HepG2 (cell line): Measurements from ENCODE around the gene MOV10L1. TPM values are rescaled to one million over a fixed set of nuclear protein-coding genes. Genes with fewer than 3 reads are reported as not detected.

Source experiments
- BATF2 ChIP-seq: sonication (generic); formaldehyde crosslinking; IDR thresholded peaks from 2 replicates; pipeline ENCODE4 v1.8.0; 2022; ENCODE audit warnings: mild to moderate bottlenecking, missing genetic modification reagents, moderate library complexity
- CCAR2 ChIP-seq: fragments of 200-400 bp; formaldehyde crosslinking; optimal IDR thresholded peaks from 2 replicates; pipeline ENCODE3; 2018; ENCODE audit warnings: low read depth, mild to moderate bottlenecking, low read length, moderate library complexity
- CENPX ChIP-seq: sonication (generic); formaldehyde crosslinking; IDR thresholded peaks from 2 replicates; pipeline ENCODE4 v1.9.0; 2021; ENCODE audit warnings: mild to moderate bottlenecking, missing genetic modification reagents, moderate library complexity
- HCFC1 ChIP-seq: fragments of 150-350 bp; IDR thresholded peaks from 2 replicates; pipeline ENCODE4 v1.6.1; 2014; ENCODE audit warnings: low read depth, low read length
- NCOA1 ChIP-seq: sonication (generic); formaldehyde crosslinking; IDR thresholded peaks from 2 replicates; pipeline ENCODE4 v1.9.0; 2021; ENCODE audit warnings: missing genetic modification reagents
- NR2F6 ChIP-seq, 2 experiments: IDR thresholded peaks; 2 replicates each; pipeline ENCODE4 v1.6.1; 2016; ENCODE audit warnings: antibody characterized with exemption in 1 of 2, mild to moderate bottlenecking in 1 of 2
- REPIN1 ChIP-seq: sonication (generic); formaldehyde crosslinking; IDR thresholded peaks from 2 replicates; pipeline ENCODE4 v1.8.0; 2022; ENCODE audit warnings: missing genetic modification reagents, low read depth, mild to moderate bottlenecking, borderline replicate concordance
- SOX6 ChIP-seq, 2 experiments: fragments of 450-650 bp in 1 of 2; sonication (generic) in 1 of 2; formaldehyde crosslinking in 1 of 2; IDR thresholded peaks; 2 replicates each; pipeline versions ENCODE4 v1.4.0 to v1.6.1; 2017 to 2020; ENCODE audit warnings: antibody characterized with exemption in 1 of 2, mild to moderate bottlenecking in 1 of 2, missing genetic modification reagents in 1 of 2
- TCF7 ChIP-seq: sonication (generic); IDR thresholded peaks from 2 replicates; pipeline ENCODE4 v1.6.1; 2016; ENCODE audit warnings: antibody characterized with exemption, low read depth
- ZBTB20 ChIP-seq: sonication (generic); formaldehyde crosslinking; IDR thresholded peaks from 2 replicates; pipeline ENCODE4 v1.8.1; 2023; ENCODE audit warnings: missing genetic modification reagents, low read depth, mild to moderate bottlenecking, borderline replicate concordance
- ZBTB25 ChIP-seq: IDR thresholded peaks from 2 replicates; pipeline ENCODE4 v1.6.1; 2018; ENCODE audit warnings: missing genetic modification reagents
- ZBTB7A ChIP-seq: sonication (generic); formaldehyde crosslinking; IDR thresholded peaks from 2 replicates; pipeline ENCODE4 v1.8.0; 2022; ENCODE audit warnings: mild to moderate bottlenecking, missing genetic modification reagents
- ZNF138 ChIP-seq: sonication (generic); formaldehyde crosslinking; IDR thresholded peaks from 2 replicates; pipeline ENCODE4 v1.5.0; 2020; ENCODE audit warnings: mild to moderate bottlenecking, low read depth, missing genetic modification reagents
- ZNF235 ChIP-seq: sonication (generic); formaldehyde crosslinking; IDR thresholded peaks from 2 replicates; pipeline ENCODE4 v1.8.1; 2023; ENCODE audit warnings: mild to moderate bottlenecking, missing genetic modification reagents, borderline replicate concordance
- ZNF333 ChIP-seq: sonication (generic); formaldehyde crosslinking; IDR thresholded peaks from 2 replicates; pipeline ENCODE4 v1.4.0; 2020; ENCODE audit warnings: mild to moderate bottlenecking, missing genetic modification reagents, borderline replicate concordance
- ZNF337 ChIP-seq: sonication (generic); formaldehyde crosslinking; IDR thresholded peaks from 2 replicates; pipeline ENCODE4 v1.5.1; 2020; ENCODE audit warnings: missing genetic modification reagents, low read depth, mild to moderate bottlenecking, borderline replicate concordance
- ZNF547 ChIP-seq: sonication (generic); formaldehyde crosslinking; IDR thresholded peaks from 2 replicates; pipeline ENCODE4 v1.5.1; 2020; ENCODE audit warnings: mild to moderate bottlenecking, missing genetic modification reagents
- ZNF550 ChIP-seq: sonication (generic); formaldehyde crosslinking; IDR thresholded peaks from 2 replicates; pipeline ENCODE4 v1.4.0; 2020; ENCODE audit warnings: mild to moderate bottlenecking, missing genetic modification reagents, borderline replicate concordance
- ZNF607 ChIP-seq: sonication (generic); formaldehyde crosslinking; IDR thresholded peaks from 2 replicates; pipeline ENCODE4 v1.5.1; 2020; ENCODE audit warnings: missing genetic modification reagents, mild to moderate bottlenecking, borderline replicate concordance
- ZNF652 ChIP-seq: IDR thresholded peaks from 2 replicates; pipeline ENCODE4 v1.6.1; 2016; ENCODE audit warnings: low read depth, borderline replicate concordance
- ZNF678 ChIP-seq: sonication (generic); formaldehyde crosslinking; IDR thresholded peaks from 2 replicates; pipeline ENCODE4 v1.4.0; 2020; ENCODE audit warnings: mild to moderate bottlenecking, missing genetic modification reagents
- ZNF737 ChIP-seq: sonication (generic); formaldehyde crosslinking; IDR thresholded peaks from 2 replicates; pipeline ENCODE4 v1.5.0; 2020; ENCODE audit warnings: missing genetic modification reagents, mild to moderate bottlenecking, borderline replicate concordance
- ZSCAN29 ChIP-seq: sonication (generic); formaldehyde crosslinking; conservative IDR thresholded peaks from 2 replicates; pipeline ENCODE4 v1.4.0; 2020; ENCODE audit warnings: mild to moderate bottlenecking, missing genetic modification reagents
- polyA plus RNA-seq, 8 experiments: library from polyadenylated mRNA; depleted of rRNA in 3 of 8; stranded (reverse) in 7 of 8; unstranded in 1 of 8; fragments of >200 nt; fragmentation: Illumina TruSeq in 4 of 8; extraction: Trizol in 4 of 8; gene quantifications; 2 replicates each; pipeline versions ENCODE4 v1.2.1 to v1.2.3, GENCODE V29; 2011 to 2016; ENCODE audit warnings: low read depth in 4 of 8, missing spikeins in 1 of 8, mixed read lengths in 1 of 8; ENCODE audit not compliant: insufficient read depth in 1 of 8
- total RNA-seq, 5 experiments: library from RNA; depleted of rRNA; stranded (reverse); fragments of >200 nt; fragmentation: Illumina TruSeq; extraction: Trizol; gene quantifications; 2 replicates each; pipeline ENCODE4 v1.2.3, GENCODE V29; 2016; ENCODE audit warnings: low read depth in 1 of 5
- TF ChIP-seq, protein P1 (sequence below): sonication (generic); formaldehyde crosslinking; conservative IDR thresholded peaks from 2 replicates; pipeline ENCODE4 v1.8.1; 2023; ENCODE audit warnings: missing genetic modification reagents
- TF ChIP-seq, protein P2 (sequence below): IDR thresholded peaks from 2 replicates; pipeline ENCODE4 v1.6.1; 2012; ENCODE audit warnings: inconsistent platforms

Gene MOV10L1
- total and polyA plus RNA-seq, 2 of the 13 experiments (the other 11 are each of a cell fraction or from before 2014, with no cell fraction given) = 0.11 to 0.12 TPM

- TF ChIP-seq, protein P1, sequence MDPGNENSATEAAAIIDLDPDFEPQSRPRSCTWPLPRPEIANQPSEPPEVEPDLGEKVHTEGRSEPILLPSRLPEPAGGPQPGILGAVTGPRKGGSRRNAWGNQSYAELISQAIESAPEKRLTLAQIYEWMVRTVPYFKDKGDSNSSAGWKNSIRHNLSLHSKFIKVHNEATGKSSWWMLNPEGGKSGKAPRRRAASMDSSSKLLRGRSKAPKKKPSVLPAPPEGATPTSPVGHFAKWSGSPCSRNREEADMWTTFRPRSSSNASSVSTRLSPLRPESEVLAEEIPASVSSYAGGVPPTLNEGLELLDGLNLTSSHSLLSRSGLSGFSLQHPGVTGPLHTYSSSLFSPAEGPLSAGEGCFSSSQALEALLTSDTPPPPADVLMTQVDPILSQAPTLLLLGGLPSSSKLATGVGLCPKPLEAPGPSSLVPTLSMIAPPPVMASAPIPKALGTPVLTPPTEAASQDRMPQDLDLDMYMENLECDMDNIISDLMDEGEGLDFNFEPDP = no peak
- TF ChIP-seq BATF2 (CRISPR knock-in tag) (no peak), ZNF652 (no peak), CCAR2 (no peak), HCFC1 (no peak), REPIN1 (CRISPR knock-in tag) (no peak), CENPX (CRISPR knock-in tag) (no peak), TCF7 (no peak), ZNF333 (CRISPR knock-in tag) (no peak), ZNF678 (CRISPR knock-in tag) (no peak), ZNF550 (CRISPR knock-in tag) (no peak), ZSCAN29 (0 out of 2 replicates have a peak, but pooled peaks have one; percentile 61), ZBTB20 (CRISPR knock-in tag) (no peak), NR2F6 (IDR thresholded peaks at IDR 0.05) (peak; percentile 95), NR2F6 (CRISPR knock-in tag; IDR thresholded peaks at IDR 0.05) (peak; percentile 95), ZNF607 (peak; percentile 45; the same call in 1 of the 2 replicates), ZNF737 (CRISPR knock-in tag) (no peak), ZBTB25 (CRISPR knock-in tag) (no peak), ZNF235 (no peak), ZNF547 (CRISPR knock-in tag) (no peak), ZBTB7A (CRISPR knock-in tag) (peak; percentile 60), ZNF138 (CRISPR knock-in tag) (no peak), NCOA1 (no peak), SOX6 (IDR thresholded peaks at IDR 0.05) (no peak), SOX6 (CRISPR knock-in tag; IDR thresholded peaks at IDR 0.05) (peak; percentile 58; the same call in 1 of the 2 replicates), ZNF337 (CRISPR knock-in tag) (no peak)
- TF ChIP-seq, protein P2, sequence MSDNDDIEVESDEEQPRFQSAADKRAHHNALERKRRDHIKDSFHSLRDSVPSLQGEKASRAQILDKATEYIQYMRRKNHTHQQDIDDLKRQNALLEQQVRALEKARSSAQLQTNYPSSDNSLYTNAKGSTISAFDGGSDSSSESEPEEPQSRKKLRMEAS = peak; percentile 46; the same call in 1 of the 2 replicates
Measured at GRCh38 chr22:50146439-50147238, 56.8 kb downstream of the MOV10L1 start (continued).
